Measurements from ENCODE around the gene CTIF. TPM values are rescaled to one million over a fixed set of nuclear protein-coding genes. Genes with fewer than 3 reads are reported as not detected.

CTIF gene
- total RNA-seq, 1 experiment from 2014 or later = 95.8 TPM

GRCh38 chr18:48573632-48574283 lies 34.9 kb downstream of the CTIF start:
- BruUV-seq (replicated peaks) = no TSS peak

GRCh38 chr18:48574667-48575300 lies 36.0 kb downstream of the CTIF start:
- no peaks in the 10 kb centered on the region for H3K27me3 Mint-ChIP-seq (ENCODE audit: insufficient read depth, unreplicated experiment)
- H3K4me1 Mint-ChIP-seq (ENCODE audit: insufficient read depth, unreplicated experiment) = peaks cover 12% of the 10 kb centered on the region
- H3K9me3 Mint-ChIP-seq (ENCODE audit: unreplicated experiment) = no peaks in the 10 kb centered on the region
- no peak overlapping the region for H3K4me3 Mint-ChIP-seq (ENCODE audit: unreplicated experiment)
- TF ChIP-seq CTCF (IDR thresholded peaks at IDR 0.05; ENCODE audit: unreplicated experiment) = no peak
- no TSS peak for BruUV-seq (replicated peaks)
- peaks cover 13% of the 10 kb centered on the region for H3K36me3 Mint-ChIP-seq (ENCODE audit: insufficient read depth, unreplicated experiment)
- DNase-seq (ENCODE audit: unreplicated experiment) = no peak
- intact Hi-C loops (cut with micrococcal nuclease) = loop anchor here (5.0 kb wide), 1 partner anchor 32 kb away; no protein-coding TSS in a partner anchor
- H3K27ac Mint-ChIP-seq (ENCODE audit: low read depth, unreplicated experiment) = no peak overlapping the region
- CTCF ChIA-PET = interaction anchor here (0.7 kb wide), 1 partner anchor 15 kb away, joined by 3 read pairs; no protein-coding TSS in a partner anchor
- POLR2A ChIA-PET = no interaction called here

More at GRCh38 chr18:48573632-48574283, 34.9 kb downstream of the CTIF start:
- H3K27me3 Mint-ChIP-seq (ENCODE audit: insufficient read depth, unreplicated experiment) = no peaks in the 10 kb centered on the region
- H3K4me1 Mint-ChIP-seq (ENCODE audit: insufficient read depth, unreplicated experiment) = peaks cover 11% of the 10 kb centered on the region
- intact Hi-C loops (cut with micrococcal nuclease) = no loop called here
- DNase-seq (ENCODE audit: unreplicated experiment) = no peak
- H3K4me3 Mint-ChIP-seq (ENCODE audit: unreplicated experiment) = no peak overlapping the region
- H3K9me3 Mint-ChIP-seq (ENCODE audit: unreplicated experiment) = no peaks in the 10 kb centered on the region
- H3K36me3 Mint-ChIP-seq (ENCODE audit: insufficient read depth, unreplicated experiment) = peaks cover 14% of the 10 kb centered on the region
- ChIA-PET CTCF (interaction anchor here (0.6 to 0.7 kb wide), 2 partner anchors 19 to 1133 kb away, joined by 3 to 5 read pairs; no protein-coding TSS in a partner anchor), POLR2A (no interaction called here)
- peak overlapping the region; percentile 63 for H3K27ac Mint-ChIP-seq (ENCODE audit: low read depth, unreplicated experiment)
- no peak for TF ChIP-seq CTCF (IDR thresholded peaks at IDR 0.05; ENCODE audit: unreplicated experiment)

- H3K9me3 Mint-ChIP-seq (ENCODE audit: unreplicated experiment) = no peaks in the 10 kb centered on the region
- H3K27ac Mint-ChIP-seq (ENCODE audit: low read depth, unreplicated experiment) = no peak overlapping the region
- H3K4me3 Mint-ChIP-seq (ENCODE audit: unreplicated experiment) = no peak overlapping the region
- TF ChIP-seq CTCF (IDR thresholded peaks at IDR 0.05; ENCODE audit: unreplicated experiment) = no peak
- intact Hi-C loops (cut with micrococcal nuclease) = loop anchor here (5.0 kb wide), 1 partner anchor 33 kb away; no protein-coding TSS in a partner anchor
- BruUV-seq (replicated peaks) = no TSS peak
- peaks cover 17% of the 10 kb centered on the region for H3K4me1 Mint-ChIP-seq (ENCODE audit: insufficient read depth, unreplicated experiment)
- DNase-seq (ENCODE audit: unreplicated experiment) = no peak
- H3K27me3 Mint-ChIP-seq (ENCODE audit: insufficient read depth, unreplicated experiment) = no peaks in the 10 kb centered on the region
- CTCF ChIA-PET = interaction anchor here (0.7 kb wide), 1 partner anchor 14 kb away, joined by 3 read pairs; no protein-coding TSS in a partner anchor
- peaks cover 8% of the 10 kb centered on the region for H3K36me3 Mint-ChIP-seq (ENCODE audit: insufficient read depth, unreplicated experiment)
- POLR2A ChIA-PET = no interaction called here
These were observed 36.4 kb downstream of the CTIF start for GRCh38 chr18:48575301-48575657.

- POLR2A ChIA-PET = interaction anchor here (1.2 kb wide), 1 partner anchor 15 kb away, joined by 3 read pairs; no protein-coding TSS in a partner anchor
- Mint-ChIP-seq H3K27ac (ENCODE audit: low read depth, unreplicated experiment) (no peak overlapping the region), H3K4me1 (ENCODE audit: insufficient read depth, unreplicated experiment) (peaks cover 23% of the 10 kb centered on the region), H3K4me3 (ENCODE audit: unreplicated experiment) (no peak overlapping the region), H3K9me3 (ENCODE audit: unreplicated experiment) (no peaks in the 10 kb centered on the region), H3K27me3 (ENCODE audit: insufficient read depth, unreplicated experiment) (no peaks in the 10 kb centered on the region), H3K36me3 (ENCODE audit: insufficient read depth, unreplicated experiment) (peaks cover 8% of the 10 kb centered on the region)
- no peak for TF ChIP-seq CTCF (IDR thresholded peaks at IDR 0.05; ENCODE audit: unreplicated experiment)
- CTCF ChIA-PET = interaction anchor here (0.7 kb wide), 1 partner anchor 14 kb away, joined by 3 read pairs; no protein-coding TSS in a partner anchor
- DNase-seq (ENCODE audit: unreplicated experiment) = no peak
- no TSS peak for BruUV-seq (replicated peaks)
- intact Hi-C loops (cut with micrococcal nuclease) = loop anchor here (5.0 kb wide), 1 partner anchor 34 kb away; no protein-coding TSS in a partner anchor
These were observed 37.0 kb downstream of the CTIF start for GRCh38 chr18:48575658-48576456.

All from MCF 10A (cell line).